GM23338 (cell line): ENCODE measurements around the gene RGS7. TPM values are rescaled to one million over a fixed set of nuclear protein-coding genes. Genes with fewer than 3 reads are reported as not detected.

Source experiments
- ATAC-seq: fragments of 200-7000 bp; cut with Tn5 transposase; 3 replicates; pipeline ENCODE4 v1.9.1; 2020
- DNase-seq: peaks from one replicate; pipeline ENCODE4 v3.0.0-alpha.2; 2015; ENCODE audit warnings: low spot score
- H2AFZ ChIP-seq: fragments of 200-600 bp; sonication (generic); 2 replicates; pipeline ENCODE4 v1.8.0; 2016; ENCODE audit warnings: antibody characterized with exemption, mild to moderate bottlenecking, moderate library complexity
- H3F3A ChIP-seq: fragments of 200-600 bp; sonication (generic); replicated peaks from 2 replicates; pipeline ENCODE4 v1.8.0; 2017; ENCODE audit warnings: antibody characterized with exemption, mixed run types, low read depth
- H3K27ac ChIP-seq: fragments of 200-600 bp; sonication (generic); 2 replicates; pipeline ENCODE4 v1.6.1; 2016; ENCODE audit warnings: low read depth
- H3K27me3 ChIP-seq: fragments of 200-600 bp; sonication (generic); 2 replicates; pipeline ENCODE4 v1.8.0; 2016; ENCODE audit warnings: mild to moderate bottlenecking, mixed run types, moderate library complexity; ENCODE audit not compliant: insufficient read depth
- H3K36me3 ChIP-seq: fragments of 200-600 bp; sonication (generic); 2 replicates; pipeline ENCODE4 v1.8.0; 2016; ENCODE audit warnings: mild to moderate bottlenecking; ENCODE audit not compliant: insufficient read depth
- H3K4me1 ChIP-seq: fragments of 200-600 bp; sonication (generic); 2 replicates; pipeline ENCODE4 v1.8.0; 2016; ENCODE audit warnings: mild to moderate bottlenecking, moderate library complexity; ENCODE audit not compliant: insufficient read depth
- H3K4me2 ChIP-seq: fragments of 200-600 bp; sonication (generic); 2 replicates; pipeline ENCODE4 v1.7.1; 2017; ENCODE audit warnings: mixed run types
- H3K4me3 ChIP-seq: fragments of 200-600 bp; sonication (generic); 2 replicates; pipeline ENCODE4 v1.6.1; 2016; ENCODE audit warnings: mixed run types
- H3K79me2 ChIP-seq: fragments of 200-600 bp; sonication (generic); replicated peaks from 2 replicates; pipeline ENCODE4 v1.8.0; 2017; ENCODE audit warnings: mild to moderate bottlenecking; ENCODE audit not compliant: insufficient read depth
- H3K9me2 ChIP-seq: fragments of 200-600 bp; sonication (generic); 2 replicates; pipeline ENCODE4 v1.8.0; 2017; ENCODE audit not compliant: insufficient read depth
- H4K20me1 ChIP-seq: fragments of 200-600 bp; sonication (generic); replicated peaks from 2 replicates; pipeline ENCODE4 v1.8.0; 2017; ENCODE audit warnings: mild to moderate bottlenecking; ENCODE audit not compliant: insufficient read depth
- H3K27ac Mint-ChIP-seq: 2 replicates; pipeline ENCODE4 v1.8.0; 2020; ENCODE audit warnings: inconsistent platforms, mild to moderate bottlenecking, moderate library complexity, mixed read lengths
- H3K27me3 Mint-ChIP-seq: 3 replicates; pipeline ENCODE4 v1.8.0; 2022; ENCODE audit warnings: low read depth, mild to moderate bottlenecking, moderate library complexity, mixed read lengths, inconsistent platforms; ENCODE audit not compliant: insufficient read depth, poor library complexity
- H3K36me3 Mint-ChIP-seq: 3 replicates; pipeline ENCODE4 v1.8.0; 2021; ENCODE audit warnings: low read depth, mild to moderate bottlenecking, inconsistent platforms, moderate library complexity, mixed read lengths
- H3K4me1 Mint-ChIP-seq: 3 replicates; pipeline ENCODE4 v1.8.0; 2020; ENCODE audit warnings: mild to moderate bottlenecking, inconsistent platforms, mixed read lengths
- H3K4me3 Mint-ChIP-seq: 3 replicates; pipeline ENCODE4 v1.8.0; 2021; ENCODE audit warnings: moderate library complexity, mild to moderate bottlenecking, inconsistent platforms, mixed read lengths
- H3K9me3 Mint-ChIP-seq: 3 replicates; pipeline ENCODE4 v1.8.0; 2020; ENCODE audit warnings: moderate library complexity, mild to moderate bottlenecking, inconsistent platforms, mixed read lengths
- CREB1 ChIP-seq: fragments of 250-450 bp; sonication (Bioruptor Pico); IDR thresholded peaks from 2 replicates; pipeline ENCODE4 v1.5.0; 2020; ENCODE audit warnings: low read depth, mild to moderate bottlenecking, moderate library complexity
- EZH2 ChIP-seq: fragments of 200-600 bp; sonication (generic); IDR thresholded peaks from one replicate; pipeline ENCODE4 v1.8.0; 2017; ENCODE audit warnings: antibody characterized with exemption, mild to moderate bottlenecking, low read depth; ENCODE audit not compliant: unreplicated experiment
- EZH2phosphoT487 ChIP-seq: fragments of 200-600 bp; sonication (generic); IDR thresholded peaks from one replicate; pipeline ENCODE4 v1.8.1; 2018; ENCODE audit warnings: antibody characterized with exemption; ENCODE audit not compliant: unreplicated experiment
- JUNB ChIP-seq: IDR thresholded peaks from one replicate; pipeline ENCODE4 v1.6.1; 2016; ENCODE audit warnings: antibody characterized with exemption; ENCODE audit not compliant: unreplicated experiment
- NANOG ChIP-seq: IDR thresholded peaks from 2 replicates; pipeline ENCODE4 v1.6.1; 2016; ENCODE audit warnings: antibody characterized with exemption, borderline replicate concordance
- POLR2AphosphoS5 ChIP-seq: IDR thresholded peaks from 2 replicates; pipeline ENCODE4 v1.6.1; 2016; ENCODE audit warnings: antibody characterized with exemption, low read depth
- STAT1 ChIP-seq: IDR thresholded peaks from one replicate; pipeline ENCODE4 v1.6.1; 2016; ENCODE audit warnings: antibody characterized with exemption; ENCODE audit not compliant: unreplicated experiment
- ZNF114 ChIP-seq: fragments of 250-450 bp; sonication (Bioruptor Pico); IDR thresholded peaks from 2 replicates; pipeline ENCODE4 v1.5.0; 2020; ENCODE audit warnings: mild to moderate bottlenecking, moderate library complexity
- ZNF331 ChIP-seq: fragments of 250-450 bp; sonication (Bioruptor Pico); IDR thresholded peaks from 2 replicates; pipeline ENCODE4 v1.5.0; 2020; ENCODE audit warnings: low read depth, mild to moderate bottlenecking, moderate library complexity
- polyA plus RNA-seq: library from polyadenylated mRNA; unstranded; fragments of >200 nt; fragmentation: Nextera tagmentation; extraction: Ambion mirVana; gene quantifications from 2 replicates; pipeline ENCODE4 v1.2.1, GENCODE V29; 2016
- total RNA-seq: library from RNA; depleted of rRNA; stranded (reverse); fragments of >200 nt; shearing (Covaris generic); gene quantifications from 2 replicates; pipeline ENCODE4 v1.2.3, GENCODE V29; 2014
- TF ChIP-seq, protein P1 (sequence below): fragments of 250-450 bp; sonication (Bioruptor Pico); IDR thresholded peaks from 2 replicates; pipeline ENCODE4 v1.5.0; 2020; ENCODE audit warnings: mild to moderate bottlenecking, moderate library complexity
- TF ChIP-seq, protein P2 (sequence below), 2 experiments: fragments of 200-600 bp in 1 of 2; sonication (generic) in 1 of 2; conservative IDR thresholded peaks; 2 replicates each; pipeline versions ENCODE4 v1.5.1 to v1.6.1; 2016 to 2017; ENCODE audit warnings: antibody characterized with exemption in 2 of 2, low read depth in 2 of 2, mild to moderate bottlenecking in 2 of 2, moderate library complexity in 1 of 2
- TF ChIP-seq, protein P3 (sequence below): IDR thresholded peaks from 2 replicates; pipeline ENCODE4 v1.6.1; 2016; ENCODE audit warnings: antibody characterized with exemption

Gene RGS7
- total and polyA plus RNA-seq, 2 experiments from 2014 or later = 2.0 to 2.2 TPM

DNA sequence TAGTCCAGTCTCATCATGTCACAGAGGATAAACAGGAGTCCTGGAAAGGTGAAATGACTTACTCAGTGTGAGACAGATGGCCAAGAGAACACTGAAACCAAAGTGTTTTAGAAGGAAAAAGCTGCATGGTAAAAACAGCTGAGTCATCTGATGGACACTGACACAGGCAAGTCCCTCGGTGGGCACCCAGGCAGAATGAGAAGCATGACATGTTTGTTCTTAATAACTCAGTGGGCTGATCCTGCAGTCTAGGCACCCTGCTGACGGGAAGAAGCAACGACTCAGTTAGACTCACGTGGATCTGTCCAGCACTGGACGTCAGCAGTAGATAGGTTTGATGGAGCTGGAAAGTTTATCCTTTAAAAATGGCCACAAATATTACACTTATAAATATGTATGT, 116.9 kb downstream of the RGS7 start:
- Mint-ChIP-seq H3K36me3 (peaks cover 3% of the 10 kb centered on the region; the same call in 1 of the 3 replicates), H3K27ac (no peak overlapping the region), H3K4me3 (no peak overlapping the region), H3K27me3 (peaks cover 2% of the 10 kb centered on the region), H3K9me3 (peaks cover 6% of the 10 kb centered on the region; the same call in 2 of the 3 replicates), H3K4me1 (peaks cover 5% of the 10 kb centered on the region)
- Histone ChIP-seq H2AFZ (no peak overlapping the region), H3K4me2 (no peak overlapping the region), H3K9me2 (no peaks in the 10 kb centered on the region), H3F3A (no peaks in the 10 kb centered on the region), H4K20me1 (no peaks in the 10 kb centered on the region), H3K79me2 (no peaks in the 10 kb centered on the region), H3K36me3 (no peaks in the 10 kb centered on the region), H3K27me3 (no peaks in the 10 kb centered on the region), H3K4me3 (no peak overlapping the region), H3K27ac (no peak overlapping the region), H3K4me1 (no peaks in the 10 kb centered on the region)
- TF ChIP-seq, protein P1, sequence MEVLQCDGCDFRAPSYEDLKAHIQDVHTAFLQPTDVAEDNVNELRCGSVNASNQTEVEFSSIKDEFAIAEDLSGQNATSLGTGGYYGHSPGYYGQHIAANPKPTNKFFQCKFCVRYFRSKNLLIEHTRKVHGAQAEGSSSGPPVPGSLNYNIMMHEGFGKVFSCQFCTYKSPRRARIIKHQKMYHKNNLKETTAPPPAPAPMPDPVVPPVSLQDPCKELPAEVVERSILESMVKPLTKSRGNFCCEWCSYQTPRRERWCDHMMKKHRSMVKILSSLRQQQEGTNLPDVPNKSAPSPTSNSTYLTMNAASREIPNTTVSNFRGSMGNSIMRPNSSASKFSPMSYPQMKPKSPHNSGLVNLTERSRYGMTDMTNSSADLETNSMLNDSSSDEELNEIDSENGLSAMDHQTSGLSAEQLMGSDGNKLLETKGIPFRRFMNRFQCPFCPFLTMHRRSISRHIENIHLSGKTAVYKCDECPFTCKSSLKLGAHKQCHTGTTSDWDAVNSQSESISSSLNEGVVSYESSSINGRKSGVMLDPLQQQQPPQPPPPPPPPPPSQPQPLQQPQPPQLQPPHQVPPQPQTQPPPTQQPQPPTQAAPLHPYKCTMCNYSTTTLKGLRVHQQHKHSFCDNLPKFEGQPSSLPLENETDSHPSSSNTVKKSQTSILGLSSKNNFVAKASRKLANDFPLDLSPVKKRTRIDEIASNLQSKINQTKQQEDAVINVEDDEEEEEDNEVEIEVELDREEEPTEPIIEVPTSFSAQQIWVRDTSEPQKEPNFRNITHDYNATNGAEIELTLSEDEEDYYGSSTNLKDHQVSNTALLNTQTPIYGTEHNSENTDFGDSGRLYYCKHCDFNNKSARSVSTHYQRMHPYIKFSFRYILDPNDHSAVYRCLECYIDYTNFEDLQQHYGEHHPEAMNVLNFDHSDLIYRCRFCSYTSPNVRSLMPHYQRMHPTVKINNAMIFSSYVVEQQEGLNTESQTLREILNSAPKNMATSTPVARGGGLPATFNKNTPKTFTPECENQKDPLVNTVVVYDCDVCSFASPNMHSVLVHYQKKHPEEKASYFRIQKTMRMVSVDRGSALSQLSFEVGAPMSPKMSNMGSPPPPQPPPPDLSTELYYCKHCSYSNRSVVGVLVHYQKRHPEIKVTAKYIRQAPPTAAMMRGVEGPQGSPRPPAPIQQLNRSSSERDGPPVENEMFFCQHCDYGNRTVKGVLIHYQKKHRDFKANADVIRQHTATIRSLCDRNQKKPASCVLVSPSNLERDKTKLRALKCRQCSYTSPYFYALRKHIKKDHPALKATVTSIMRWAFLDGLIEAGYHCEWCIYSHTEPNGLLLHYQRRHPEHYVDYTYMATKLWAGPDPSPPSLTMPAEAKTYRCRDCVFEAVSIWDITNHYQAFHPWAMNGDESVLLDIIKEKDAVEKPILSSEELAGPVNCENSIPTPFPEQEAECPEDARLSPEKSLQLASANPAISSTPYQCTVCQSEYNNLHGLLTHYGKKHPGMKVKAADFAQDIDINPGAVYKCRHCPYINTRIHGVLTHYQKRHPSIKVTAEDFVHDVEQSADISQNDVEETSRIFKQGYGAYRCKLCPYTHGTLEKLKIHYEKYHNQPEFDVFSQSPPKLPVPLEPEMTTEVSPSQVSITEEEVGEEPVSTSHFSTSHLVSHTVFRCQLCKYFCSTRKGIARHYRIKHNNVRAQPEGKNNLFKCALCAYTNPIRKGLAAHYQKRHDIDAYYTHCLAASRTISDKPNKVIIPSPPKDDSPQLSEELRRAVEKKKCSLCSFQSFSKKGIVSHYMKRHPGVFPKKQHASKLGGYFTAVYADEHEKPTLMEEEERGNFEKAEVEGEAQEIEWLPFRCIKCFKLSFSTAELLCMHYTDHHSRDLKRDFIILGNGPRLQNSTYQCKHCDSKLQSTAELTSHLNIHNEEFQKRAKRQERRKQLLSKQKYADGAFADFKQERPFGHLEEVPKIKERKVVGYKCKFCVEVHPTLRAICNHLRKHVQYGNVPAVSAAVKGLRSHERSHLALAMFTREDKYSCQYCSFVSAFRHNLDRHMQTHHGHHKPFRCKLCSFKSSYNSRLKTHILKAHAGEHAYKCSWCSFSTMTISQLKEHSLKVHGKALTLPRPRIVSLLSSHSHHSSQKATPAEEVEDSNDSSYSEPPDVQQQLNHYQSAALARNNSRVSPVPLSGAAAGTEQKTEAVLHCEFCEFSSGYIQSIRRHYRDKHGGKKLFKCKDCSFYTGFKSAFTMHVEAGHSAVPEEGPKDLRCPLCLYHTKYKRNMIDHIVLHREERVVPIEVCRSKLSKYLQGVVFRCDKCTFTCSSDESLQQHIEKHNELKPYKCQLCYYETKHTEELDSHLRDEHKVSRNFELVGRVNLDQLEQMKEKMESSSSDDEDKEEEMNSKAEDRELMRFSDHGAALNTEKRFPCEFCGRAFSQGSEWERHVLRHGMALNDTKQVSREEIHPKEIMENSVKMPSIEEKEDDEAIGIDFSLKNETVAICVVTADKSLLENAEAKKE (CRISPR knock-in tag) = no peak
- TF ChIP-seq STAT1 (no peak), EZH2 (no peak), ZNF331 (no peak), CREB1 (CRISPR knock-in tag) (no peak), NANOG (no peak), EZH2phosphoT487 (no peak), JUNB (no peak), ZNF114 (CRISPR knock-in tag) (no peak), POLR2AphosphoS5 (no peak)
- TF ChIP-seq, protein P2, sequence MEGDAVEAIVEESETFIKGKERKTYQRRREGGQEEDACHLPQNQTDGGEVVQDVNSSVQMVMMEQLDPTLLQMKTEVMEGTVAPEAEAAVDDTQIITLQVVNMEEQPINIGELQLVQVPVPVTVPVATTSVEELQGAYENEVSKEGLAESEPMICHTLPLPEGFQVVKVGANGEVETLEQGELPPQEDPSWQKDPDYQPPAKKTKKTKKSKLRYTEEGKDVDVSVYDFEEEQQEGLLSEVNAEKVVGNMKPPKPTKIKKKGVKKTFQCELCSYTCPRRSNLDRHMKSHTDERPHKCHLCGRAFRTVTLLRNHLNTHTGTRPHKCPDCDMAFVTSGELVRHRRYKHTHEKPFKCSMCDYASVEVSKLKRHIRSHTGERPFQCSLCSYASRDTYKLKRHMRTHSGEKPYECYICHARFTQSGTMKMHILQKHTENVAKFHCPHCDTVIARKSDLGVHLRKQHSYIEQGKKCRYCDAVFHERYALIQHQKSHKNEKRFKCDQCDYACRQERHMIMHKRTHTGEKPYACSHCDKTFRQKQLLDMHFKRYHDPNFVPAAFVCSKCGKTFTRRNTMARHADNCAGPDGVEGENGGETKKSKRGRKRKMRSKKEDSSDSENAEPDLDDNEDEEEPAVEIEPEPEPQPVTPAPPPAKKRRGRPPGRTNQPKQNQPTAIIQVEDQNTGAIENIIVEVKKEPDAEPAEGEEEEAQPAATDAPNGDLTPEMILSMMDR (conservative IDR thresholded peaks at IDR 0.05; ENCODE audit: low read depth in 2 of 2) = no peak
- TF ChIP-seq, protein P3, sequence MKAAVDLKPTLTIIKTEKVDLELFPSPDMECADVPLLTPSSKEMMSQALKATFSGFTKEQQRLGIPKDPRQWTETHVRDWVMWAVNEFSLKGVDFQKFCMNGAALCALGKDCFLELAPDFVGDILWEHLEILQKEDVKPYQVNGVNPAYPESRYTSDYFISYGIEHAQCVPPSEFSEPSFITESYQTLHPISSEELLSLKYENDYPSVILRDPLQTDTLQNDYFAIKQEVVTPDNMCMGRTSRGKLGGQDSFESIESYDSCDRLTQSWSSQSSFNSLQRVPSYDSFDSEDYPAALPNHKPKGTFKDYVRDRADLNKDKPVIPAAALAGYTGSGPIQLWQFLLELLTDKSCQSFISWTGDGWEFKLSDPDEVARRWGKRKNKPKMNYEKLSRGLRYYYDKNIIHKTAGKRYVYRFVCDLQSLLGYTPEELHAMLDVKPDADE = no peak
- ATAC-seq = no peak
- DNase-seq = no peak
